HG02642 (cell line): Measurements from ENCODE around the gene C2orf68.
"Not testable (repeated sequence)": the region's sequence is repeated elsewhere in the genome, so short reads cannot be mapped to it uniquely, and the experiment has no call there.

Experiments
- ATAC-seq: cut with Tn5 transposase; IDR thresholded peaks from one replicate; pipeline ENCODE4 v1.9.1; 2021; ENCODE audit warnings: mild to moderate bottlenecking; ENCODE audit not compliant: unreplicated experiment, poor library complexity

Gene C2orf68

DNA sequence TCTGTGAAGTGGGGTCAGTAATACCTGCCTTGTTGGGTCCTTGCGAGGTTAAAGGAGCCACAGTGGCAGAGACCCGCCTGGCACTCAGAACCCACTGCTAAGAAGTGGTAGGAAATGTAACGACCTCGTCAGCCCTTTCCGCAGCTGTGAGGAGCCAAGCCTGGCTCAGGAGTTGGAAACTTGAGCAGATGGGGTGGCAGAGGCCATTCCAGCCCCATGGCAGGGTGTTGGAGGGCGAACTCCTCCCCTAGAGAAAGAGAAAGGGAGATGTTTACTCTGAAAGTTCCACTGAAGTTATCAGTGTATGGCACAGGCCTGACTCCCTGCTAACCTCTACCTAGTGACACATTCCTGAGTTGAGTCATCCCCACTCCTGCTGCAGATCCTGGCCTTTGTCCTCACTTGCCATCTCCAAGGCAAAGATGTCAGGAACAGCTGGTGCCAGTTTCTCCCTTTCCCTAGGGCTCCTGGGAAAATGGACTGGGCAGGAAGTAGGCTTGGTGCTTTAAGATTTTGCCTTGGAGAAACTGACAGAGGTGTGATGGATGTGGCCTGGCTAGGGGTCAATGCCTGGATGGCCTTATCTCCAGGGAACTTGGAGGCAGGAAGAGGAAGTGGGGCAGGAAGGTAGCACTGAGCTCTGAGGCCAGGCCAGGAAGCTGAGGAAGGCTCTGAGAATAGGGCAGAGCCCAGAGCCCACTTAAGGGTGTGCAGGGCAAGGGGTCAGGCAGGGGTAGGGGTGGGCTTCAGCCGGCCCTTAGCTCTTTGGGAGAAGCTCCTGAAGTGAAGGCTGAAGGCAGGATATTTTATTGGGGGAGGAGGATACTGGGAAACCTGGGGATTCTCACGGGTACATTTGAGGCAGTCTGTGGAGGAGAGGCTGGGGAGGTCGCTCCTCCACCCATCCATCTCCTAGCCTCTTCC, 26.7 kb downstream of the C2orf68 start:
- peak; percentile 43 for ATAC-seq

DNA sequence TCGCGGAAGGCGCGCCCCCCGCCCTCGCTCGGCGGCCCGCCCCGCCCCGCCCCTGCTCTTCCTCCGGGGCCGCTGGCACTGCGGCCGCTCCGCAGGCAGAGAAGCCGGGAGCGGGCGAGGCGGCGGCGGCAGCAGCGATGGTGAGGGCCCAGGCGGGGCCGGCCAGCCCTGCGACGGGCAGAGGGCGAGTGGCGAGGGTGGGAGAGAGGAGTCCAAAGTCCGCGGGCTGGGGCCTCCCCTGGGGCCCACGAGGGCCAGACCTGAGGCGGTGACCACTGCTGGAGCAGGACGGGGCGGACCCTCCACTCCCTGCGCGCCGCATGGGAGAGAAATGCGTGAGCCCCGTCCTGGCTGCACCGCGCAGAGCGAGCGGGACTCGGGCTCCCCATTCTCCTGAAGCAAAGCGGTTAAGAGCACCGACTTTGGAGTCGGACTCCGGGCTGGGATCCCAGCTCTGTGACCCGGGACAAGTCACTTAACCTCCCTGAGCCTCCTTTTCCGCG, 27.5 kb downstream of the C2orf68 start, which contains the start of gene VAMP5:
VAMP5 (plus strand) TSS at position 78 of the 503 bp plus-strand sequence; CDS start at position 138, 60 bp downstream.
- ATAC-seq: peak; percentile 57

DNA sequence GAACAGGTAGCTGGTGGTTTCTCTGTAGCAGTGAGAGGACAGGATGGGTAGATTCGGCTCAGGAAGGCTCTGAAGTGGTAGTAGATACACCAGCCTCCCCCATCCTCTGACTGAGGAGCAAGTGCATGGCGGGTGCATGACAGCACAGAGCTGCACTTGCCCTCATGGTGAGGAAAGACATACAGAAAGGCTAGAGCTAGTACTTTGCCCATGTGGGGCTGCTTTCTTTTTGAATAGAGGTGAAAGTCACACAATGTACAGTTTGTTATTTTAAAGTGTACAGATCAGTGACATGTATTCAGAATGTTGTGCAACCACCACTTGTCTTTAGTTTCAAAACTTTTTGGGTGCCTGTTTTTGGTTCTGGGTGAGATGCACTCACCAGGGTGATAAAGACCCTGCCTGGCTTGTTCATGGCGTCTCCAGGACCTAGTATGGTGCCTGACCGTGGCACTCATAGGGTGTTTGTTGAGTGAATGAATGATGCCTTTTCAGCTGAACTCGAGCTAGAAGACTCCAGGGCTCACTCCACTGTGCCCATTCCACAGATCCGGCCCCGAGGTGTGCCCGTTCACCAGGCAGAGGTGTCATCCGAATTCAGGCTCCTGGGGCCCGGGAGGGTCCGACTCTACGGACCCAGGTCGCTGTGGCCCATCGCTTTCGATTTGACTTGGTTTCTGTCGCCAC, 28.1 kb downstream of the C2orf68 start:
- ATAC-seq: no peak

DNA sequence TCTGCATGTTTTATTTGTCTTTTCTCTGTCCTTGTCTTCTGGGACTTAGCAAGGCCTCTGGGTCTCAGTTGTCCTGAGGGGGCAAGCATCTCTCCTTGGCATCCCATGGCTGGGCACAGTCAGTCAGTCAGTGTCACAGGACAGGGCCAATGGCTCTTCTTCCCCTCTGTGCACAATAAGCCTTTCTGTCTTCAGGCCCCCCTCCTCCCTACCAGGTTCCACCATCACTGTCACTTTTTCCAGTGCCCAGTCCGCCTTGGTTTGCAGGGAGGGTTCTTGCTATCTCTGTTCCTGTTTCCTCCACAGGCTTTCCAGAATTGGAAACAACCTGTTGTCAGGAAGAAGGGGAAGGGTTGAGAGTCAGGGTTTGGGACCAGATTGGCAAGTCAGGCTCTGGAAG, 29.4 kb downstream of the C2orf68 start:
- no peak for ATAC-seq

DNA sequence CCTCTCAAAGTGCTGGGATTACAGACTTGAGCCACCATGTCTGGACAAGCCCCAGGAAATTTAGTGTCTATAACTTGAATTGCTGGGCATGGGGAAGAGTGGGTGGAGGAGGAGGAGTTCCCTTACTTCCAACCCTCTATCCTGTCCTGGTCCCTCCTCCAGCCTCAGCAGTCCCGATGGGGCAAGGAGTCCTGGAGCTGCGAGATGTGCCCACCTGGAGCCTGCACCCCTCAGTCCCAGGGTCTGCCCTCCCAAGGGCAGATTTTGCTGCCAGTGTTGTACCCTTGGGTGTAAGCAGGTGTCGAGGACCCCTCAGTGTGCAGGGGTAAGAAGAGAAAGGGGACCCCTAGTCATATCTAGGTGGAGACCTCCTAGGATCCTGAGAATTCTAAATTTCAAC, 31.7 kb downstream of the C2orf68 start:
- no peak for ATAC-seq

DNA sequence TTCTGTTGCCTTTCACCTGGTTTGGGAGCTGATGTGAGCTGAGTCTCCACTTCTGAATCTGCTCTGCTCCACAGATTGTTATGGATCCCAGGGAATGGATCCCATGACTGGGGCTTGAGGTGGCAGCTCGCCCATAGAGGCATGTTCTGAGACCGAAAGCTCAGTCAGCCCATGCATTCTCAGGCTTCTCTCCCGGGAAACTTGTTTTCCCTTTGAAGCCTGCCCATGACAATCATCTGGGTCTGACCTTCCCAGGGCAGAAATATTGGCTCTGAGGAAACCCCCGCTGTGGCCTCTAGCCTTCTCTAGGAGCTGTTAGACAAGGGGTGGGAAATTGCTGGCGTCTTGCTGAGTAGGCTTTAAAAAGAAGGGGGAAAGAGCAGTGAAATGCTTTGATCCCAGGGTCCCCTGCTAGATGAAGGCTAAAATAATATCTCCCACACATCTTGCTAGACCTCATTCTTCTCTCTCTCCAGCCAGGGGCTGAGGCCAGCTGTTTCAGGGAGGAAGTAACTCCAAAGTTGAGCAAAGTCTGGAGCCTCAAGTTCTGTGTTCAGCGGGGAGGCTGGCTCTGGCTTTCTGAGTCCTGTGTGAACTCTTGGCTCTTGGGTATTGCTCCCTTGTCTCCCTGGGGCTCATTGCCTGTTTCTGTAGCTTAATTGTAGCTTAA, 32.5 kb downstream of the C2orf68 start:
- no peak for ATAC-seq

DNA sequence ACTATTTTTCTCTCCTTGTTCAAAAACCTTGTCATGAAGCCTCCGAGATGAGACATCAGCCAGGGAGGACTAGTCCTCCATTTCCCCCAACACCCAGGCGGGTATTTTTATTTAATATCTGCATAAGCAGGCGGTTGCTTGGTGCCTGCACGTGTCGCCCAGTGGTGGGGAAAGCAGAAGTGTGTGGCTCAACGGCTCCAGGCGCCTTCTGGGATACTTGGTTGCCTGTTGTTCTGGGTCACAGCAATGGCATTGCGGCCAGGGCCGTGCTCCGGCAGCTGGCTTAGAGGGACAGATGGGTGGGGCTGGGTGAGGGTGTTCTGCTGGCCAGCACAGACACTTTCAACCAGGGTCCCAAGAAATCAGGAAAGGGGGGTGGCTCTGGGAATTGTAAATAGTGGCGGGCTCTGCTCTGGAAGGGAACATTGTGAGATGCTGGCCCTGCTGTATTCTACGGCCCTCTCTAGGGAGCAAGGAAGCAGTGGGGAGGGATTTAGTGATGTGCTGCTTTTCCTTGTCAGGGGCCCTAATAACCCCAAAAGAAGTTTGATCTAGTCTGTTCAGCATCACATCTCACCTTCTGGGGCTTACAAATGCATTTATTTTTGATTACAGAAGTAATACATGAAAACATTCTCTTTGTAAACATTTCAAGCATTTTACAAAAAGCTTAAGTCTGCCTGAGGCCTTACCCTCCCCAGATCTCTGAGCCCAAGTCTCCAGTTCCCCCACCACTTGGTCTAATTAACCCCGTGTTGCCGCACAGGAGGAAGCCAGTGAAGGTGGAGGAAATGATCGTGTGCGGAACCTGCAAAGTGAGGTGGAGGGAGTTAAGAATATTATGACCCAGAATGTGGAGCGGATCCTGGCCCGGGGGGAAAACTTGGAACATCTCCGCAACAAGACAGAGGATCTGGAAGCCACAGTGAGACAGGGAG, 33.4 kb downstream of the C2orf68 start:
- ATAC-seq: peak; percentile 49

DNA sequence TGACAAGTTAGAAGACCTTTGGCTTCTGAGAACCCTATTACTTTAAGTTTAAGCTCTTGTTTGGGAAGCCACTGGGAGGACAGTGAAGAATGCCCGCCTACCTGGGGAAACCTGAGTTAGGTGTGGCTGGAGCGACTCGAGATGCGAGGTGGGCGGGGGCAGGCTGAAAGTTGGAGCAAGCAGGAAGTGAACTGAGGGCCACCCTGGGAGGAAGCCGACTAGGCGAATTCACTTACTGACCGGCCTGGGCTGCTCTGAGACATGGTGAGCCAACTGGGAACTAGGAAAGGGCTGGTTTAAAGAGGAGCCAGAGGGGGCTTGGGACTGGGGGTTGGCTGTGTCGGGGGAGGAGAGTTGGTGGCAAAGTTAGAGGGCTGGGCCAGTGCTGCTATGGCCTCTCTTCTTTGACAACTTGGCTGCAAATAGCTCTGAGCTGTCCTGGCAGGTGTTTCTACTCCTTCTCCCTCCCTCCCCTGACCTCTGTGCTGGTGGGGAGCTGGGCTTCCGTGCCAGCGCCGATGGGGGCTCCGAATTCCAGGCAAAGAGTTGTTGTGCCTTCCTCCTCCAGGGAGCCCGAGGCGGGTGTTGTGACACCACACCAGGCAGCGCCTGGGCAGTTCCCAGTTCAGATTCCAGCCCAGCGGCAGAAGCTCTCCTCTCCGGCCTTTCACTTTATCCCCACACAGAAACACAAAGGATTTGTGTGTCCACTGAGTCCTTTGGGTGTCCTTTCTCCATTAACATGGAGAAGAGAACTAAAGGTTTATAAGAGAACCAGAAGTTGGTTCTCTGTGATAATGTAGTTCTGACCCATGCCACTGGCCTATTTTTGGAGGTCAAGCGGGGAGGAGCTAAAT, 34.3 kb downstream of the C2orf68 start, which contains the start of gene VAMP8:
VAMP8 (plus strand) TSS at position 201 of the 857 bp plus-strand sequence; CDS start at position 262, 61 bp downstream.
- ATAC-seq: peak; percentile 66

DNA sequence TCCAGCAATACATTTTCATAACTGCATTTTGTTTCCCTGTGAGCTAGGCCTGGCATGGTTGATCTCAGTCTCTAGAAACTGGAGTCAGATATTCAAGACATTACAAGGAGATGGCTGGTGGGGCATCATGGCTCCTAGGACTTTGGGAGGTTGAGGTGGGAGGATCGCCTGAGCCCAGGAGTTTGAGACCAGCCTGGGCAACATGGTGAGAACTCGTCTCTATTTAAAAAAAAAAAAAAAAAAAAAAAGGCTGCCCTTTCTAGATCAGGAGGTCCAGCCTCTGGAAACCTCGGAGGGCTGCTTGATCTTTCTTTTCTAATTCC, 34.8 kb downstream of the C2orf68 start:
- ATAC-seq: no peak

DNA sequence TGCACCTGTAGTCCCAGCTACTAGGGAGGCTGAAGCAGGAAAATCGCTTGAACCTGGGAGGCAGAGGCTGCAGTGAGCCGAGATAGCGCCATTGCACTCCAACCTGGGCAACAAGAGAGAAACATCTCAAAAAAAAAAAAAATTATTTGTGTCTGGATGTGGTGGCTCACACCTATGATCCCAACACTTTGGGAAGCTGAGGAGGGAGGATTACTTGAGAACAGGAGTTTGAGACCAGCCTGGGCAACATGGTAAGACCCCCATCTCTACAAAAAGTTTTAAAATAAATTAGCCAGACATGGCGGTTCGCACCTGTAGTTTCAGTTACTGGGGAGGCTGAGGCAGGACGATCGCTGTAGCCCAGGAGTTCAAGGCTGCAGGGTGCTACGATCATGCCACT, 36.1 kb downstream of the C2orf68 start:
- no peak for ATAC-seq

DNA sequence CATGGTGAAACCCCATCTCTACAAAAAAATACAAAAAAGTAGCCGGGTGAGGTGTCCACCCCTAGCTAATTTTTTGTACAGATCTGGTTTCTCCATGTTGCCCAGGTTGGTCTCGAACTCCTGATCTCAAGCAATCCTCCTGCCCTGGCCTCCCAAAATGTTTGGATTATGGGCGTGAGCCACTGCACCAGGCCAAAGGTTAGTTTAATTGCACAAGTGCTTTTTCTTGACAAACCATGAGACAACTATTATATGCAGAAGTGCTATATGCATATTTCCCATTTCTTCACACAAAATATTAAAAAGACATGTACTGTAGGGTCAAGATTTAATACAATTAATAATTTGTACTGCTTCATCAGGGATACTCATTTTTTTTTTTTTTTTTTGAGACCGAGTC, 45.6 kb downstream of the C2orf68 start:
- no peak for ATAC-seq

DNA sequence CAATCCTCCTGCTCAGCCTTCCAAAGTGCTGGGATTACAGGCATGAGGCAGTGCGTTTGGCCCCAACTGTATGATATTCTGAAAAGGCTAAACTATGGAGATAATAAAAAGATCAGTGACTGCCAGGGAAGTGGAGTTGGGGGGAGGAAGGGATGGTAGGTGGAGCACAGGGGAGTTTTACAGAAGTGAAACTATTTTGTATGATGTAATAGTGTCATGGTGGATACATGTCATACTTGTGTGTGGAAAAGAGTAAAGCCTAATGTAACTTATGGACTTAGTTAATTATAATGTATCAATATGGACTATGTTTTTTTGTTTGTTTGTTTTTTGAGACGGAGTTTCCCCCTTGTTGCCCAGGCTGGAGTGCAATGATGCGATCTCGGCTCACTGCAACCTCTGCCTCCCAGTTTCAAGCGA, 47.7 kb downstream of the C2orf68 start:
- ATAC-seq: no peak

DNA sequence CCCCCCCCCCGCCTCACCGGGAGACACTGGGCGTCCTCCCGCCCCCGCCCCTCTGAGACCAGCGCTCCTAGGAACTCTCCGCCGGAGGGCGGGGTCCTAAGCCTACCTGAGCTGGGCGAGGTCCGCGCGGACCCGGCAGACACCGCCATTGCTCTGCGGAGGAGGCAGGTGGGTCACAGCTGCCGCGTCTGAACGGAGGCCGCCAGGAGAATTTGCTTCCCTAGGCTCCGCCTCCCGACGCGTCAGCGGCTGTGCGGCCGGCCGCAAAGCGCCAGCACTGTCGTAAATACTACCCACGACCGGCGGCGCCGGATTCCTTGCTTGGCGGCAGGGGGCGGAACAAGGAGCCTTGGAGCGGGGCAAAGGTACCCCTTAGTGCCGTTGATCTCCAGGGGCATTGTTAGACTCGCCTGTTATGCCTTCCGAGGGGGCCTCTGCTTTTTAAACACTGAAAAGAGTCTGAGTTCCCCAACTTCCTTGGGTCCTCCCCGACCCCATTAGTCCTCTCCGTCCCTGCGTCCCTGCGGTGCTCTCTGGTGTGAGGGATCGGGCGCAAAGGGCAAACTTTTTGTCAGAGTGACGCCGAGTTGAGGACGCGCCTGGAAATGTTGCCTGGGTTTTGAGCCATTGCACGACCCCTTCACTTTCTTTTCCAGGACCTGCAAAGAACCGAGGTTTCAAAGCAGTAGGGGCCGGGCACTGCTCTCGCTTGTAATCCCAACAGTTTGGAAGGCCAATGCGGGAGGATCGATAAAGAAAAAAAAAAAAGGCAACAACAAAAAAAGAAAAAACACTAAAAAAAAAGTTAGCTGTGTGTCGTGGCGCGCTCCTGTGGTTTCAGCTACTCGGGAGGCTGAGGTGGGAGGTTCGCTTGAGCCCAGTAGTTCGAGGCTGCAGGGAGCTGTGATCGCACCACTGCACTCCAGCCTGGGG, 50.3 kb downstream of the C2orf68 start, which contains the start of gene GGCX:
GGCX (minus strand) TSS at position 214 of the 933 bp plus-strand sequence; CDS start at position 149, 65 bp downstream.
- ATAC-seq: peak; percentile 91

DNA sequence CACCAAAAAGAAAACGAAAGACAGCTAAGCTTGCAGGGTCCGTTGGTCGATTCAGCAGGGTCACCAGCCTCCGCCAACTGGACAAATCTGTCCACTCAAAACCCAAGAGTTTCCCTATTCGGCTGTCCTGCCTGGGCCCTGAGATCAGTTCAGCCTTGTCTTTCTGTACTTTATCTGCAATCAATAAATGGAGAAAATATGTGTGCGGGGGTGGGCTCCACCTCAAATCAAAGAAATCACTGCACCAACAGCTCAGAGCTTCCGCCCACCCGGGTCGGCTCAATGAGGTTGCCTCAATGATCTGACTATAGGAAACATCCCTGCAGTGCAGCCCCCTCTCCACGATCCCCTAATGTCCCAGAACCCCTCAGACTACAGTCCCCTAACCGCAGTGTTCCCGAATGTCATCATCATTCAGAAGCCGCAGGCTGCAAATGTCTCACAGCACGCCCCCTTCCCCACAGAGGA, 51.0 kb downstream of the C2orf68 start:
- ATAC-seq: peak; percentile 29

DNA sequence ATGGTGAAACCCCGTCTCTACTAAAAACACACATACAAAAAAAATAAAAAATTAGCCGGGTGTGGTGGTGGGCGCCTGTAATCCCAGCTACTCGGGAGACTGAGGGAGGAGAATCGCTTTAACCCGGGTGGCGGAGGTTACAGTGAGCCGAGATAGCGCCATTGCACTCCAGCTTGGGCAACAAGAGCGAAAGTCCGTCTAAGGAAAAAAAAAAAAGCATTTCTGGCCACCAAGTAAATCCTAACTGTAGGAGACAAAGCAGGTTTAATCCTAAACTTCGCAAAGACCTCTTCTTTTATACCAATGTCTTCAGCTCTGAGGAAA, 51.5 kb downstream of the C2orf68 start:
- ATAC-seq: not testable (repeated sequence)

DNA sequence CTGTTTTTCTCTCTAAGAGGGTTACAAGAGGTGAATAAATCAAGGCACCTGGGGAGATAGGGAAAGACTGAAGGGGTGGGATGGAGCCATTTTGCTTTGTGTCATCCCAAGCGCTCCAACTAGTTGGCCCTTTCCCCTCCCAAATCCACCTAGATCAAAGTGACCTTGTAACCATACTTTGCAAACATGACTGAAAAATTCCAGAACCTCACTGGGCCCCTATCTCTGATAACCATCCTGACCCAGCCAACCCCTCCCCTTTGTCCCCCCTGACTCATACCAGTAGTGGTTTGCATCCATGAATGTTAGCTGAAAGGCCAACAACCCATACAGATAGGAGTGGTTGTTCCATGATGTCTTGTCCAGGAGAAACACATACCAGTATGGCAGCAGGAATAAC, 53.7 kb downstream of the C2orf68 start:
- ATAC-seq: no peak

DNA sequence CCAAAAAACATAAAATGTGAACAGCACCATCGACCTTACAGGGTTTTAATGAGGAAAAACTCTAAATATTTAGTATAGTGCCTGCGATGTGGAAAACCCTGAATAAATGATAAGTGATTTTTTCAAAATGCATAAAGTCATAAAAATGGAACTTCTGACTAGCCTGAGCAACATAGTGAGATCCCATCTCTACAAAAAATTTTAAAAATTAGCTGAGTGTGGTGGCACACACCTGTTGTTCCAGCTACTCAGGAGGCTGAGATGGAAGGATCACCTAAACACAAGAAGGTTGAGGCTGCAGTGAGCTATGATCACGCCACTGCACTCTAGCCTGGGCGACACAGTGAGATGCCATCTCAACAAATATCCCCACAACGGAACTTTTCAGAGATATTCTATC, 54.7 kb downstream of the C2orf68 start:
- ATAC-seq: no peak
